GM12878 (cell line): ENCODE measurements around the gene ARAP2. TPM values are rescaled to one million over a fixed set of nuclear protein-coding genes. Genes with fewer than 3 reads are reported as not detected.

ENCODE experiments used
- ATAC-seq: fragments of 200-7000 bp; cut with Tn5 transposase; 3 replicates; pipeline ENCODE4 v1.9.1; 2020; ENCODE audit warnings: mild to moderate bottlenecking, moderate library complexity
- BruUV-seq: library from RNA; stranded (reverse); fragments of 400-500 nt; replicated peaks from 2 replicates; lab custom pipeline; 2021; lab: Mats Ljungman, UMichigan
- CTCF ChIA-PET: fragments of 300-600 bp; sonication (Branson Sonifier 250); formaldehyde crosslinking; extraction: SDS; loops from one replicate; lab custom pipeline; 2021; ENCODE audit warnings: inconsistent platforms; lab: Yijun Ruan, JAX
- POLR2A ChIA-PET: fragments of 350-600 bp; formaldehyde crosslinking; extraction: SDS; loops from one replicate; lab custom pipeline; 2021; ENCODE audit warnings: inconsistent platforms; lab: Charles Lee
- RAD21 ChIA-PET: fragments of 300-600 bp; sonication (Branson Sonifier 250); formaldehyde crosslinking; loops from one replicate; lab custom pipeline; 2023; ENCODE audit warnings: antibody characterized with exemption; ENCODE audit not compliant: unreplicated experiment; lab: Charles Lee
- SMC1A ChIA-PET: fragments of 300-600 bp; sonication (Branson Sonifier 250); formaldehyde crosslinking; loops from one replicate; lab custom pipeline; 2023; ENCODE audit not compliant: unreplicated experiment, uncharacterized antibody; lab: Charles Lee
- DNase-seq: peaks from one replicate; pipeline ENCODE4 v3.0.0-alpha.2; 2011; ENCODE audit warnings: low read depth, low spot score
- FAIRE-seq: peaks from 3 replicates; lab custom pipeline; 2011; peaks lifted over from hg19 to GRCh38; lab: Jason Lieb, UNC
- H2AFZ ChIP-seq: 2 replicates; pipeline ENCODE4 v1.6.0; 2011; ENCODE audit warnings: low read depth, low read length, control low read depth; ENCODE audit not compliant: control insufficient read depth
- H3K27ac ChIP-seq: 2 replicates; pipeline ENCODE4 v1.5.1; 2011; ENCODE audit warnings: control low read depth; ENCODE audit not compliant: control insufficient read depth, insufficient read depth
- H3K27me3 ChIP-seq, 2 experiments: replicated peaks in 1 of 2; 2 replicates each; pipeline versions ENCODE4 v1.6.0 to v1.6.1; 2011; ENCODE audit warnings: low read length in 1 of 2; ENCODE audit not compliant: control insufficient read depth in 2 of 2, insufficient read depth in 2 of 2
- H3K36me3 ChIP-seq, 2 experiments: 2 replicates each; pipeline ENCODE4 v1.5.1; 2011; ENCODE audit warnings: low read length in 1 of 2; ENCODE audit not compliant: control insufficient read depth in 2 of 2, insufficient read depth in 2 of 2
- H3K4me1 ChIP-seq: 2 replicates; pipeline ENCODE4 v1.6.1; 2011; ENCODE audit warnings: mild to moderate bottlenecking, low read length, moderate library complexity, mixed read lengths; ENCODE audit not compliant: control insufficient read depth, insufficient read depth
- H3K4me2 ChIP-seq: 2 replicates; pipeline ENCODE4 v1.6.0; 2011; ENCODE audit warnings: control low read depth; ENCODE audit not compliant: control insufficient read depth, insufficient read depth
- H3K4me3 ChIP-seq: fragments of 200-600 bp; sonication (generic); 2 replicates; pipeline ENCODE4 v1.5.1; 2016
- H3K79me2 ChIP-seq: 2 replicates; pipeline ENCODE4 v1.6.0; 2011; ENCODE audit warnings: low read length; ENCODE audit not compliant: control insufficient read depth, insufficient read depth
- H3K9ac ChIP-seq: 2 replicates; pipeline ENCODE4 v1.8.0; 2011; ENCODE audit warnings: low read length, control low read depth, mixed read lengths; ENCODE audit not compliant: control insufficient read depth, insufficient read depth
- H3K9me3 ChIP-seq: replicated peaks from 3 replicates; pipeline ENCODE4 v1.5.1; 2011; ENCODE audit warnings: mild to moderate bottlenecking, low read length; ENCODE audit not compliant: control insufficient read depth, insufficient read depth
- H4K20me1 ChIP-seq: 2 replicates; pipeline ENCODE4 v1.6.0; 2011; ENCODE audit not compliant: control insufficient read depth, insufficient read depth
- BACH1 ChIP-seq: fragments of 450-650 bp; IDR thresholded peaks from 2 replicates; pipeline ENCODE4 v1.6.1; 2017; ENCODE audit warnings: mild to moderate bottlenecking, borderline replicate concordance
- CHD2 ChIP-seq: IDR thresholded peaks from 2 replicates; pipeline ENCODE4 v1.6.1; 2011; ENCODE audit warnings: low read depth, low read length, improper control_type of control experiment, borderline replicate concordance
- FOXK2 ChIP-seq: fragments of 450-650 bp; IDR thresholded peaks from 2 replicates; pipeline ENCODE4 v1.6.1; 2017; ENCODE audit warnings: mild to moderate bottlenecking, moderate library complexity
- MYB ChIP-seq: fragments of 150-350 bp; IDR thresholded peaks from 2 replicates; pipeline ENCODE4 v1.6.1; 2014; ENCODE audit warnings: mild to moderate bottlenecking, low read depth, low read length, borderline replicate concordance
- PAX5 ChIP-seq: IDR thresholded peaks from 2 replicates; pipeline ENCODE4 v1.6.1; 2011; ENCODE audit warnings: low read depth, low read length, borderline replicate concordance
- RELA ChIP-seq: fragments of 450-650 bp; IDR thresholded peaks from 2 replicates; pipeline ENCODE4 v1.8.0; 2014; ENCODE audit warnings: borderline replicate concordance; ENCODE audit not compliant: partially characterized antibody
- ZNF274 ChIP-seq: IDR thresholded peaks from one replicate; pipeline ENCODE4 v1.8.0; 2011; ENCODE audit not compliant: insufficient read length, insufficient read depth
- ZNF384 ChIP-seq: IDR thresholded peaks from 2 replicates; pipeline ENCODE4 v1.6.1; 2012; ENCODE audit warnings: low read depth, mild to moderate bottlenecking, low read length, improper control_type of control experiment, borderline replicate concordance
- WGBS: methylation state at CpG from one replicate; pipeline ENCODE4 v1.1.6; 2016; ENCODE audit warnings: low lambda C conversion rate; ENCODE audit not compliant: insufficient replicate concordance, insufficient coverage; ENCODE audit errors: missing lambda C conversion rate; 5-methylcytosine and 5-hydroxymethylcytosine counted together
- in situ Hi-C: fragments of 300-500 bp; cut with MboI; formaldehyde crosslinking; loops from 9 replicates; pipeline ENCODE4 v1.14.3; 2018; ENCODE audit warnings: mixed read lengths
- intact Hi-C: fragments of 100-400 bp; cut with micrococcal nuclease; formaldehyde crosslinking; loops from one replicate; pipeline ENCODE4 v1.14.2; 2022; ENCODE audit not compliant: unreplicated experiment
- polyA plus RNA-seq, 11 experiments: library from polyadenylated mRNA; depleted of rRNA in 4 of 11; unstranded in 6 of 11; stranded (reverse) in 5 of 11; fragments of >200 nt; fragmentation: Nextera tagmentation in 4 of 11; fragmentation: Illumina TruSeq in 1 of 11; extraction: Ambion mirVana in 4 of 11; extraction: Trizol in 1 of 11; gene quantifications; 1 replicate in 1 of 11; 2 replicates in 10 of 11; pipeline versions ENCODE4 v1.2.1 to v1.2.3, GENCODE V29; 2011 to 2016; ENCODE audit warnings: inconsistent platforms in 2 of 11, missing spikeins in 2 of 11, low read depth in 1 of 11
- total RNA-seq, 4 experiments: library from RNA; depleted of rRNA in 3 of 4; stranded (reverse); fragments of >200 nt in 3 of 4; fragmentation: Illumina TruSeq in 1 of 4; extraction: Trizol in 1 of 4; gene quantifications; 2 replicates each; pipeline versions ENCODE4 v1.2.1 to v1.2.3, GENCODE V29; 2013 to 2021
- TF ChIP-seq, protein P1 (sequence below): fragments of 450-650 bp; IDR thresholded peaks from 2 replicates; pipeline ENCODE4 v1.6.1; 2017; ENCODE audit warnings: mild to moderate bottlenecking, moderate library complexity
- TF ChIP-seq, protein P2 (sequence below): fragments of 450-650 bp; conservative IDR thresholded peaks from 2 replicates; pipeline ENCODE4 v1.6.1; 2017; ENCODE audit warnings: mild to moderate bottlenecking, moderate library complexity

Gene ARAP2
- total and polyA plus RNA-seq, 10 of the 15 experiments (the other 5 are each of a cell fraction or from before 2014, with no cell fraction given): 5.4 to 36.1 (median 12.2) TPM

DNA sequence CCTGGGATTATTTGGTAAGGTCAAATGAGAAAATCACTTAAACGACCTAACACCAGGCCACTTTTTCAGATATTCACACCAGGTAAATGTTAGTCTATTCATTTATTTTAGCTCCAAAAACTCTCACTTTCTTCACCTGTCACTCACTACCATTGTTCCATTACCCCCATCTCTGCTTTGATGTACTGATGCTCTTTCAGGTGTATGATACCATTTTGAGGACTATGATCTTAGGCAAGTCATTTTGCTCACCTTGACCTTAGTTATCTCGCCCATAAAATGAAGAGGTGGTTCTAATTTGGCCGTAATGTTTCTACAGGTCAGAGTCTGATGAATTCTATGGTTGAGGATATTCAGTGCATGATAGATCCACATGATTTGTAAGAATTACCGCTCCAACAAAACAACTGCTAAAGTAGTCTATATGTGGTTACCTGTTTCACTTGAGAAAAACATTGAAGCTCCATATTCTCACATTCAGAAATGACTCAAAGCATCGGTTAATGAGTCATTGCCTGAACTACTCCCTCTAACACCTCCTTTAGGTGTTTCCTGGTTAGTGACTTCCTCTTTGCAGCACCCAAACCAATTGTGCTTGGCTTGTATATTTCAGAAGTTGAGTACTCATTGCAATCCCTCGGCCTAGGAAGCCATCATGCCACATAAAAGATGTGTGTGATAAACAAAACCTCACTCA, 41.6 kb upstream of the ARAP2 start (continued):
- TF ChIP-seq, protein P1, sequence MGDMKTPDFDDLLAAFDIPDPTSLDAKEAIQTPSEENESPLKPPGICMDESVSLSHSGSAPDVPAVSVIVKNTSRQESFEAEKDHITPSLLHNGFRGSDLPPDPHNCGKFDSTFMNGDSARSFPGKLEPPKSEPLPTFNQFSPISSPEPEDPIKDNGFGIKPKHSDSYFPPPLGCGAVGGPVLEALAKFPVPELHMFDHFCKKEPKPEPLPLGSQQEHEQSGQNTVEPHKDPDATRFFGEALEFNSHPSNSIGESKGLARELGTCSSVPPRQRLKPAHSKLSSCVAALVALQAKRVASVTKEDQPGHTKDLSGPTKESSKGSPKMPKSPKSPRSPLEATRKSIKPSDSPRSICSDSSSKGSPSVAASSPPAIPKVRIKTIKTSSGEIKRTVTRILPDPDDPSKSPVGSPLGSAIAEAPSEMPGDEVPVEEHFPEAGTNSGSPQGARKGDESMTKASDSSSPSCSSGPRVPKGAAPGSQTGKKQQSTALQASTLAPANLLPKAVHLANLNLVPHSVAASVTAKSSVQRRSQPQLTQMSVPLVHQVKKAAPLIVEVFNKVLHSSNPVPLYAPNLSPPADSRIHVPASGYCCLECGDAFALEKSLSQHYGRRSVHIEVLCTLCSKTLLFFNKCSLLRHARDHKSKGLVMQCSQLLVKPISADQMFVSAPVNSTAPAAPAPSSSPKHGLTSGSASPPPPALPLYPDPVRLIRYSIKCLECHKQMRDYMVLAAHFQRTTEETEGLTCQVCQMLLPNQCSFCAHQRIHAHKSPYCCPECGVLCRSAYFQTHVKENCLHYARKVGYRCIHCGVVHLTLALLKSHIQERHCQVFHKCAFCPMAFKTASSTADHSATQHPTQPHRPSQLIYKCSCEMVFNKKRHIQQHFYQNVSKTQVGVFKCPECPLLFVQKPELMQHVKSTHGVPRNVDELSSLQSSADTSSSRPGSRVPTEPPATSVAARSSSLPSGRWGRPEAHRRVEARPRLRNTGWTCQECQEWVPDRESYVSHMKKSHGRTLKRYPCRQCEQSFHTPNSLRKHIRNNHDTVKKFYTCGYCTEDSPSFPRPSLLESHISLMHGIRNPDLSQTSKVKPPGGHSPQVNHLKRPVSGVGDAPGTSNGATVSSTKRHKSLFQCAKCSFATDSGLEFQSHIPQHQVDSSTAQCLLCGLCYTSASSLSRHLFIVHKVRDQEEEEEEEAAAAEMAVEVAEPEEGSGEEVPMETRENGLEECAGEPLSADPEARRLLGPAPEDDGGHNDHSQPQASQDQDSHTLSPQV: no peak
- TF ChIP-seq FOXK2 (no peak), MYB (peak; percentile 82)

DNA sequence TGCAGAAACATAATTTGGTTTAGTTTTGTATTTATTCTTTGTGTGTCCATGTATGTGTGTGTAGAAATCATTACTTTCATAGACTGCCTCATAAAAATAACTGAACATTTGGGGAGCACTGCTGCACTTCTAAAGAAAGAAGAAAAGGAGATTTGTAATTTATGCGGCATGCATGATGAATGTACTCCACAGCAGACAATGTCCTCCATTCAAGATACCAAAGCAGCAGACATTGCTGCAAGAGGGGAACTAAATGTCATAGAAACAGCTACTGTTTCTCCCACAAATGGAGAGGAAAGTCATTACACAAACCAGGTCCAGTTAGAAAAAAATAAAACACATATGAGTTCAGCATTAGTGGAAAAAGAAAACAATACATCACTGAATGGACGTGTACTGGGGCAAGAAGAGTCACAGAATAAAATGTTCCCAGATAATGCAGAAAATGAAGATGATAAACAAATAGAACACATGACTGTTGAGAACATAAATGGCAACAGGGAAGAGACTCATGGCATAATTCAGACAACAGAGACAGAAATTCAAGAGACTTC, 39.7 kb upstream of the ARAP2 start:
- Histone ChIP-seq H3K9ac (no peak overlapping the region), H3K4me1 (peaks cover 7% of the 10 kb centered on the region; the same call in 1 of the 2 replicates), H3K27me3 (no peaks in the 10 kb centered on the region), H3K9me3 (no peaks in the 10 kb centered on the region; the same call in 2 of the 3 replicates), H3K36me3 (no peaks in the 10 kb centered on the region), H3K4me3 (no peak overlapping the region), H3K27ac (no peak overlapping the region), H3K79me2 (no peaks in the 10 kb centered on the region), H2AFZ (no peak overlapping the region), H3K4me2 (no peak overlapping the region), H4K20me1 (no peaks in the 10 kb centered on the region)
- no peak for FAIRE-seq
- WGBS: 95% methylated on average over 2 of the region's 2 CpGs
- ChIA-PET POLR2A (interaction anchor here (1.0 kb wide), 1 partner anchor 41 kb away, joined by 4 read pairs; no protein-coding TSS in a partner anchor), SMC1A (interaction anchor here (0.8 to 3.5 kb wide), 12 partner anchors 9 to 127 kb away, joined by 3 to 28 read pairs (median 6); no protein-coding TSS in a partner anchor), CTCF (interaction anchor here (0.8 to 1.5 kb wide), 2 partner anchors 25 to 49 kb away, joined by 3 to 4 read pairs; no protein-coding TSS in a partner anchor), RAD21 (interaction anchor here (2.9 to 3.3 kb wide), 2 partner anchors 41 to 65 kb away, joined by 17 to 23 read pairs; partner anchors contain the start of gene ARAP2)
- no TSS peak for BruUV-seq
- no peak for ATAC-seq
- TF ChIP-seq, protein P2, sequence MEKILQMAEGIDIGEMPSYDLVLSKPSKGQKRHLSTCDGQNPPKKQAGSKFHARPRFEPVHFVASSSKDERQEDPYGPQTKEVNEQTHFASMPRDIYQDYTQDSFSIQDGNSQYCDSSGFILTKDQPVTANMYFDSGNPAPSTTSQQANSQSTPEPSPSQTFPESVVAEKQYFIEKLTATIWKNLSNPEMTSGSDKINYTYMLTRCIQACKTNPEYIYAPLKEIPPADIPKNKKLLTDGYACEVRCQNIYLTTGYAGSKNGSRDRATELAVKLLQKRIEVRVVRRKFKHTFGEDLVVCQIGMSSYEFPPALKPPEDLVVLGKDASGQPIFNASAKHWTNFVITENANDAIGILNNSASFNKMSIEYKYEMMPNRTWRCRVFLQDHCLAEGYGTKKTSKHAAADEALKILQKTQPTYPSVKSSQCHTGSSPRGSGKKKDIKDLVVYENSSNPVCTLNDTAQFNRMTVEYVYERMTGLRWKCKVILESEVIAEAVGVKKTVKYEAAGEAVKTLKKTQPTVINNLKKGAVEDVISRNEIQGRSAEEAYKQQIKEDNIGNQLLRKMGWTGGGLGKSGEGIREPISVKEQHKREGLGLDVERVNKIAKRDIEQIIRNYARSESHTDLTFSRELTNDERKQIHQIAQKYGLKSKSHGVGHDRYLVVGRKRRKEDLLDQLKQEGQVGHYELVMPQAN: no peak
- TF ChIP-seq PAX5 (no peak), ZNF274 (no peak), BACH1 (no peak), ZNF384 (no peak), CHD2 (no peak), RELA (no peak)
- intact Hi-C loops (no loop called here), in situ Hi-C loops (no loop called here)
- no peak for DNase-seq
